ES-I3 (cell line): ENCODE measurements around the gene LDLRAD4.

Experiments used
- H3K36me3 ChIP-seq: 2 replicates; pipeline ENCODE4 v1.6.1; 2013; ENCODE audit warnings: mild to moderate bottlenecking, low read length, control low read depth, moderate library complexity; ENCODE audit not compliant: insufficient read depth
- H3K4me1 ChIP-seq: 2 replicates; pipeline ENCODE4 v1.6.1; 2013; ENCODE audit warnings: mild to moderate bottlenecking, control low read depth, low read length; ENCODE audit not compliant: insufficient read depth
- H3K9ac ChIP-seq: 2 replicates; pipeline ENCODE4 v1.6.1; 2013; ENCODE audit warnings: low read depth, mild to moderate bottlenecking, low read length, moderate library complexity
- H3K9me3 ChIP-seq: 2 replicates; pipeline ENCODE4 v1.6.1; 2013; ENCODE audit warnings: mild to moderate bottlenecking, low read length, moderate library complexity; ENCODE audit not compliant: control insufficient read depth, insufficient read depth

Gene LDLRAD4

GRCh38 chr18:13460946-13461345, 242.4 kb downstream of the LDLRAD4 start:
- Histone ChIP-seq H3K9ac (no peak overlapping the region), H3K9me3 (no peaks in the 10 kb centered on the region), H3K4me1 (no peaks in the 10 kb centered on the region), H3K36me3 (no peaks in the 10 kb centered on the region)

GRCh38 chr18:13461469-13461868, 242.9 kb downstream of the LDLRAD4 start:
- H3K9ac ChIP-seq: no peak overlapping the region
- H3K36me3 ChIP-seq: no peaks in the 10 kb centered on the region
- no peaks in the 10 kb centered on the region for H3K9me3 ChIP-seq
- no peaks in the 10 kb centered on the region for H3K4me1 ChIP-seq

- Histone ChIP-seq H3K9ac (no peak overlapping the region), H3K36me3 (no peaks in the 10 kb centered on the region), H3K9me3 (no peaks in the 10 kb centered on the region), H3K4me1 (no peaks in the 10 kb centered on the region)
Measured at GRCh38 chr18:13461936-13462335, 243.4 kb downstream of the LDLRAD4 start.

GRCh38 chr18:13462686-13463085, 244.1 kb downstream of the LDLRAD4 start:
- no peak overlapping the region for H3K9ac ChIP-seq
- H3K36me3 ChIP-seq: no peaks in the 10 kb centered on the region
- H3K9me3 ChIP-seq: 0 out of 2 replicates have a peak, but pooled peaks cover 3% of the 10 kb centered on the region
- no peaks in the 10 kb centered on the region for H3K4me1 ChIP-seq

DNA sequence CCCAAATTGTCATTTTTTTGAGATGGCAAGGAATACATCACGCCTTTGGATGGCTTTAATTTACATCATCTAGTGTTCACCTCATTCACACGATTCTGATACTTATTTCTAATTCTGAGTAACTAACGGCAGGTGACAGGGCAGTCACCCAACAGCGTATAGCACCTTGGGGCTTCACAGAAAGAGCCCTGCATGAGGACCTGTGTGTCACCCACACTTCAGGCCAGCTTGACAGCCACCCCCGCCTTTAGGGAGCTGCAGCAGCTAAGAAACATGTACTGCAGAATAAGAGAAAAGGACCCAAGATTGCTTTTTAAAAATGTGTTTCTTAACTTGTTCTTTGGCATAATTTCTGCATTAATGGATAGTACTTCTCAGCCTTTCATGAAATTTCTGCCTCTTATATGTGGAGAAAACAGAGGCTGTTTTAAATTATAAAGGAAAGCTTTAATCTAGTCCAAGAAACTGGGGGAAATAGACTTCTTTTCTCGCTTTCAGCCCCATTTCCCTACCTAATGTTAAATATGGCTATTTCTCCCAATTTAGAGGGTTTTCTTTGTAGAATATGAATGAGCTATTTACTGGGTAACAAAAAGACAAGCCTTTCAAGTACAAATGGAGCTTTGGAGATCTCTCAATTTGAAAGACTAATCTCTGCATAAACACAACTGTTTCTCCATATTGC, 245.1 kb downstream of the LDLRAD4 start:
- Histone ChIP-seq H3K9me3 (0 out of 2 replicates have a peak, but pooled peaks cover 3% of the 10 kb centered on the region), H3K4me1 (no peaks in the 10 kb centered on the region), H3K9ac (no peak overlapping the region), H3K36me3 (no peaks in the 10 kb centered on the region)

GRCh38 chr18:13464432-13465123, 246.0 kb downstream of the LDLRAD4 start:
- no peaks in the 10 kb centered on the region for H3K36me3 ChIP-seq
- no peak overlapping the region for H3K9ac ChIP-seq
- no peaks in the 10 kb centered on the region for H3K4me1 ChIP-seq
- H3K9me3 ChIP-seq: 0 out of 2 replicates have a peak, but pooled peaks cover 3% of the 10 kb centered on the region

- H3K9me3 ChIP-seq: 0 out of 2 replicates have a peak, but pooled peaks cover 3% of the 10 kb centered on the region
- H3K36me3 ChIP-seq: no peaks in the 10 kb centered on the region
- H3K9ac ChIP-seq: no peak overlapping the region
- no peaks in the 10 kb centered on the region for H3K4me1 ChIP-seq
Measured at GRCh38 chr18:13465124-13465446, 246.5 kb downstream of the LDLRAD4 start.

DNA sequence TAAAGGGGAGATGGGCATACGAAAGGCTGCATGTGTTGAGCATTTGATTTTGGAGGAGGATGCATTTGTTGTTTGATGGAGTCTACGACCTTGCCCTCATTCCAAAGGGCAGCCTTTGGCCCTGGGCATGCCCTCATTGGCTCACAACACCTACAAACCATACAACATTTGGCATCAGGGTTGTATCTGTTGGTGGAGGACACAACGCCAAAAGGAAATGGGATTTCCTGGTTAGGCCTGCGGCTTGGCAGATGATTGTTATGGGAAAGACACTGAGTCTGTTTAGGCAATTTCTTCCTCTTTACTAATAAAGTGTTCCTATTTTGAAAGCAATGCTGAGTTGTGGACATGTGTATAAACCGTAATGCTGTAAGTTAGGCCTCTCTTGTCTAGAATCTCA, 246.9 kb downstream of the LDLRAD4 start:
- Histone ChIP-seq H3K9ac (no peak overlapping the region), H3K4me1 (no peaks in the 10 kb centered on the region), H3K36me3 (no peaks in the 10 kb centered on the region), H3K9me3 (0 out of 2 replicates have a peak, but pooled peaks cover 3% of the 10 kb centered on the region)

DNA sequence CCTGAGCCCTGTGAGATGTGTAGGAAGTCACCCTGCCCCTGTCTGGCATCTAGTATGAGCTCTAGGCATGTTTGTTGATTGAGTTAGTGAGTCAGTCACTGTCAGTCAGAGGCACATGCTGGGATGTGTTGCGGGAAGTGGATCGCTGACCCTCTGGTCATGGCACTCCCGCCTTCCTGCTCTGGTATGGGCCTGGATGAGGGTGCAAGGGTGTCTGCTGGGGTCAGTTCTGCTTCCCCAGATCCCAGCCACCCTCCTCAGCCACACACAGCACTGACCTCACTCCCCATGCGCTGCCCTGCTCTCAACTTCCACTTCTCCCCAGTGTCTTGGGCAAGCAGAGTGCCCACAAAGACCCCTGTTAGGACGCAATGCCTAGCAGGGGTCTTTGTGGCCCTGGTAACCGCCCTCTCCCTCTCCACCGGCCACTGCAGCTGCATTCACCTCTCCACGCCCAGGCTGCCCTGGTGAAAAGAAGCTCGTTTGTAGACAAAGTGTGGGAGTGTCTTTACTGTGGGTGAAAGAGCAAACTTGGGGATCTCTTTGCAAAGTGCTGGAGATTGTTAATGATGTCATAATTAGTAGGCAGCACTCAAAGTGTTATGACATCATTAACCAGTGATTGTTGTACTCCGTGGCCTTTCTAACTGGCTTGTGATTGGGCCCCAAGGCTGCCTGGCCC, 252.1 kb downstream of the LDLRAD4 start:
- 0 out of 2 replicates have a peak, but pooled peaks cover 3% of the 10 kb centered on the region for H3K9me3 ChIP-seq
- no peaks in the 10 kb centered on the region; the same call in none of the 2 replicates for H3K4me1 ChIP-seq

DNA sequence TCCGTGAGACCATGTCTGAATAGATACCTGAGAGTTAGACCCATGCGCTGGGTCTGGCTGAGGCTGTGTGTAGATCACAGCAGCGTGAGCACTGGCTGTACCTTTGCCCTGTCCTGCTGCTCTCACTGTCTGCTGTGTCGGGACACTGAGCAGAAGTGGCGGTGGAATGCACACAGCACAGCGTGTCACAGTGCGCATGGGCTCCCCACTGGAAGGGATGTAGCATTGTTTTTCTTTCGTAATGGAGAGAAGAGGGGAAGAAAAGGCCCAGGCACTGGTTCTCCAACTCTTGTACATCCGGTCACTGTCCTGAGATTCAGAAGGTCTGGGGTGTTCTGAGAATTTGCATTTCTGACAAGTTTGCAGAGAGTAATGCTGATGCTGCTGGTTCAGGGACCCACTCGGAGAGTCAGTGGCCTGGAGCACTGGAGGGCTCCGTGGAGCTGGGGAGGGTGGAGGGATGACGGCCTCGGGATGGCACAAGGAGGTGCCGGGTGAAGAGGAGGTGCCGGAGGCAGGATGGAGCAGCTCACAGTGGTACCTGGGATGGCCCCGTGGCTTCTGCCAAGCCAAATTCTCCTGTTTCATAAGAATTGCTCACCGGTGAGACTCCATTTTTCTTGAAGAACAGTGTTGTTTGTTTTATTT, 252.8 kb downstream of the LDLRAD4 start:
- 0 out of 2 replicates have a peak, but pooled peaks cover 3% of the 10 kb centered on the region for H3K9me3 ChIP-seq
- H3K4me1 ChIP-seq: no peaks in the 10 kb centered on the region; the same call in none of the 2 replicates
- H3K36me3 ChIP-seq: no peaks in the 10 kb centered on the region
- H3K9ac ChIP-seq: no peak overlapping the region

More for the DNA sequence above, 252.1 kb downstream of the LDLRAD4 start:
- Histone ChIP-seq H3K36me3 (no peaks in the 10 kb centered on the region), H3K9ac (no peak overlapping the region)

DNA sequence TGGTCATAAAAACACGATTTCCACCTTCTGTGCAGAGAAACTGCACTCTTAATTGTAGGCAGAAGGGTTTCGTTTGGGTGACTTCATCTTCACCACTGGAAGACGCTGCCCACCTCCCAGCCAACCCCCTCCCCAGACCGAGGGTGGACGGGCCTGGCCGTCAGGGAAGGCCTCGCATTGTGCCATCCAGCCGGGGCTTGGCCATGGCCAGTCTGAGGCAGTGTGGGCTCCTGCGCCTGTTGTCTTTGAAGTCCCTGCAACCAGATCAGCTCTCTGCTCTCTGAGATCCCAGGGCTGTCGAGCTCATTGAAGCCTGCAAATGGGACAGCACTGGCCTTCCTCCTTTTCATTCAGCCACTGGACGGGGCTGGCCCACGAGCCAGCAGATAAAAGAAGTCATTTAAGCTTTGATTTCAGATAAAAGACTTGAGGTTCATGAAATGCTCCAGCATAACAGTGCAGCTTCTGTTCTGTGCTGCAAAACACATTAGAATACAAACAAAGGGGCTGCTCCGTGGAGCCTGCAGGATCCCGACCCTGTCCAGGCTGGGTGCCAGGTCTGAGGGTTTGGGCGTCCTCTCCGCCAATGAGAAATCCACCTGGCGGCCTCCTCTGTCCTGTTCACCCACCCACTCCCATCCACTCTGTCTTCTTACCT, 253.5 kb downstream of the LDLRAD4 start:
- Histone ChIP-seq H3K9me3 (0 out of 2 replicates have a peak, but pooled peaks cover 2% of the 10 kb centered on the region), H3K36me3 (no peaks in the 10 kb centered on the region), H3K9ac (no peak overlapping the region), H3K4me1 (no peaks in the 10 kb centered on the region; the same call in none of the 2 replicates)

DNA sequence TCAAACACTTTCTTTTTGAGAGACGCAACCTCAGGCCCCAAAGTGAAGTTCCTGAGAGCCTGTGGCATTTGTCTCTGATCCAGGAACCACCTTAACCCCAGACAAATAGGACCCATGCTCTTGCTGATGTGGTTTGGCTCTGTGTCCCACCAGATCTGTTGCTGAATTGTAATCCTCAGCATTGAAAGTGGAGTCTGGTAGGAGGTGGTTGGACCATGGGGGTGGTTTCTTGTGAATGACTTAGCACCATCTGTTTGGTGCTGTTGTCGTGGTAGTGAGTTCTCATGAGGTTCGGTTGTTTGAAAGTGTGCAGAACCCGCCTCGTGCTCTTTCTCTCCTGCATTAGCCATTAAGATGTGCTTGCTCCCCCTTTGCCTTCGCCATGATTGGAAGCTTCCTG, 255.2 kb downstream of the LDLRAD4 start:
- H3K36me3 ChIP-seq: no peaks in the 10 kb centered on the region
- H3K9me3 ChIP-seq: no peaks in the 10 kb centered on the region
- H3K9ac ChIP-seq: no peak overlapping the region
- no peaks in the 10 kb centered on the region; the same call in none of the 2 replicates for H3K4me1 ChIP-seq

GRCh38 chr18:13474336-13474735, 255.8 kb downstream of the LDLRAD4 start:
- no peaks in the 10 kb centered on the region; the same call in none of the 2 replicates for H3K4me1 ChIP-seq
- H3K36me3 ChIP-seq: no peaks in the 10 kb centered on the region
- H3K9me3 ChIP-seq: no peaks in the 10 kb centered on the region
- H3K9ac ChIP-seq: no peak overlapping the region
